Astrocyte of the spinal cord (primary cell): ENCODE data around the gene FAM50A.

Source experiments
- DNase-seq: peaks from one replicate; pipeline ENCODE4 v3.0.0; 2011; ENCODE audit warnings: low read depth, low spot score
- H3K4me3 ChIP-seq: 2 replicates; pipeline ENCODE4 v1.5.1; 2011; ENCODE audit warnings: low read depth, mild to moderate bottlenecking, low read length, moderate library complexity
- CTCF ChIP-seq: IDR thresholded peaks from 2 replicates; pipeline ENCODE4 v1.5.1; 2012; ENCODE audit warnings: low read depth, mild to moderate bottlenecking, low read length, inconsistent platforms
- in situ Hi-C: cut with HindIII; loops from 2 replicates; pipeline ENCODE4 v1.10.0; 2017; ENCODE audit warnings: low sequenced_read_pairs

FAM50A gene

GRCh38 chrX:154486396-154487207 is 42.7 kb downstream of the FAM50A start, which contains the start of gene UBL4A:
Gene UBL4A (minus strand): TSS chrX:154486615. CDS start chrX:154486584, 31 bp downstream.
- H3K4me3 ChIP-seq, result peak within 1 kb of the TSS; percentile 46
- in situ Hi-C loops, result no loop called here
- peak; percentile 24 for DNase-seq
- no peak for TF ChIP-seq CTCF

GRCh38 chrX:154487518-154488290 is 43.8 kb downstream of the FAM50A start:
- in situ Hi-C loops, result no loop called here
- no peak for TF ChIP-seq CTCF
- H3K4me3 ChIP-seq, result no peak overlapping the region
- no peak for DNase-seq

- no peak for DNase-seq
- in situ Hi-C loops, result no loop called here
- no peak overlapping the region for H3K4me3 ChIP-seq
- no peak for TF ChIP-seq CTCF
Measured at GRCh38 chrX:154488336-154489075, 44.6 kb downstream of the FAM50A start.

- TF ChIP-seq CTCF, result no peak
- no peak for DNase-seq
- no peak overlapping the region for H3K4me3 ChIP-seq
- in situ Hi-C loops, result no loop called here
Measured at GRCh38 chrX:154489182-154489581, 45.2 kb downstream of the FAM50A start.

GRCh38 chrX:154490021-154490413 is 46.1 kb downstream of the FAM50A start:
- H3K4me3 ChIP-seq, result peak overlapping the region; percentile 53
- peak; percentile 41 for DNase-seq
- no peak for TF ChIP-seq CTCF
- in situ Hi-C loops, result no loop called here

- peak within 1 kb of the TSS; percentile 64 for H3K4me3 ChIP-seq
- in situ Hi-C loops, result no loop called here
- peak; percentile 95 for DNase-seq
- no peak for TF ChIP-seq CTCF
Measured at GRCh38 chrX:154490414-154491083, 46.6 kb downstream of the FAM50A start, which contains the start of gene SLC10A3. Gene SLC10A3 (minus strand): TSS chrX:154490629. CDS start chrX:154488940, 1,689 bp downstream.
